NOMO-1 treated with dmso at 0.1 percent for 144 hours (cell line): ENCODE measurements around the gene HNRNPF.
"Not testable (repeated sequence)": the region's sequence is repeated elsewhere in the genome, so short reads cannot be mapped to it uniquely, and the experiment has no call there.

Experiments used
- DNase-seq: peaks from one replicate; lab custom pipeline; 2025; ENCODE audit not compliant: unreplicated experiment; lab: John Stamatoyannopoulos, UW

The HNRNPF gene

GRCh38 chr10:43350686-43351085, 58.3 kb downstream of the HNRNPF start:
- DNase-seq, result no peak

- DNase-seq, result no peak
Measured at GRCh38 chr10:43350156-43350555, 58.8 kb downstream of the HNRNPF start.

DNA sequence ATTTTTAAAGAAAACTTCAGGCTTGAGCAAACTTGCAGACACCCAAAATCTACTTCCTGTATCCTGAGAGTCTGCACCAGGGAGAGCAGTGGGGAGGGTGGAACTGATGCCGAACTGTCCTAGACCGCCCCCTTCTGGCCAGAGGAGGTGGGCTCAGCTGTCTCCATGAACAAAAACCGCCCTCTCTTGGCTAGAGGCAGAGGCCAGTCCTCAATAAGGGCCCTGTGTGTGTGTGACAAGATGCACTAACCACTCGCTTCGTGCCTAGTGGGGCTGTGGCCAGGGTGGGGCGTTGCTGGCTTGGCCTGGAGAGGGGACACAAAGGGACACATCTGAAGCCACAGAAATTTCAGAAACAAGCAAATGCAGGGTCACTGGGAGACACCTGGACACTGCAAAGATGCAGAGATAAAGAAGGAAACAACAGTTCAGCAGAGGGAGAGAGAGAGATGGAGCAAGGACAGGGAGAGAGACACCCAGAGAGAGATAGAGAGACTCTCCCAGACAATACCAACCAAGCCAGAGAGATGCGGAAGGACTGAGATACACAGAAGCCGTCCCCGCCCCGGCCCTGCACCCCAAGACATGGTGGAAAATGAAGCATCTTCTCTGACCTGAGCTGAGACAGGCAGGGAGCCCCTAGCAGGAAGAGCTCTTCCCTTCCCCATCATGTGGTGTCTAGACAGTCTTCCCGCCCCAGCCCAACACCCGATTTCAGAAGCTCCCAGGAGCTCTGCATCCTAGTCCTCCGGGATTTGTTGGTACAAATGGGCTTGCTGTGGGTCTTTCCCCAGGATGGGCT, 60.3 kb downstream of the HNRNPF start:
- DNase-seq, result peak; percentile 86

- no peak for DNase-seq
Measured at GRCh38 chr10:43347997-43348396, 61.0 kb downstream of the HNRNPF start.

GRCh38 chr10:43344051-43344450, 64.9 kb downstream of the HNRNPF start:
- DNase-seq, result no peak

DNA sequence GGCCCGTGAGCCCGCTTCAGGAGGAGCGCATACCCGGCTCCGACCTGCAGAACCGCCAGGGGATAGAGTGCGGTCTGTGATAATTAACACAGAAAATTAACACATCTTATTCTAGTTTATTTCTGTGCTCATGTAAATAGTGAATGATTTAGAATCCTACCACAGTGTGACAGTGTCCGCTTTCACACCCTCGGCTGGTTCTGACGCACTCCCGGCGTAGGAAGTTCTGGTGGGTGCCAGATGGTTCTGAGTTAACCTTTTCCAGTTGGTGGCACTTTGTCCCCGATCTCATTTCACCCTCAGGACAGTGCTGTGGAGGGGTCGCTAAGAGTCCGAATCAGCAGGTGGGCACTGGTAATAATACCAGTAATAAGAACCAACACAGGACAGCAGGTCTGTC, 65.9 kb downstream of the HNRNPF start:
- DNase-seq, result no peak

- no peak for DNase-seq
Measured at GRCh38 chr10:43342279-43343125, 66.5 kb downstream of the HNRNPF start.

- DNase-seq, result no peak
Measured at GRCh38 chr10:43341450-43341849, 67.5 kb downstream of the HNRNPF start.

DNA sequence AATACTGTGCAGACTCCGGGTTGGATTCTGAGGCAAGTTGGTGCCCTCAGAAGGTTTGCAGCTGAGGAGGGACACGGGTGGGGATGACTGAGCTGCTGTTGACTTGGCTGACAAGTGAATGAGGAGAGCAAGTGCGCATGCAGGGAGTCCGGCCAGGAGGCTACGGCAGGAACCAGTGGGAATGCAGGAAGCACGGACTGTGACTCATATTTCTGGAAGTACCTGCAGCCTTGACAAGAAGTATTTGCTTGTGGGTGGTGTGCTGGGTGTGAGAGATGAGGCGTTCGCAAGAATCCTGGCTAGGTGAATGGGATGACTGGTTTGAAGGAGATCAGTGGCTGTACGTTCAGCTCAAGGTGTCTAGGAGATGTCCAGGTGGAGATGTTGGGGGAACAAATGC, 68.4 kb downstream of the HNRNPF start:
- DNase-seq, result no peak

DNA sequence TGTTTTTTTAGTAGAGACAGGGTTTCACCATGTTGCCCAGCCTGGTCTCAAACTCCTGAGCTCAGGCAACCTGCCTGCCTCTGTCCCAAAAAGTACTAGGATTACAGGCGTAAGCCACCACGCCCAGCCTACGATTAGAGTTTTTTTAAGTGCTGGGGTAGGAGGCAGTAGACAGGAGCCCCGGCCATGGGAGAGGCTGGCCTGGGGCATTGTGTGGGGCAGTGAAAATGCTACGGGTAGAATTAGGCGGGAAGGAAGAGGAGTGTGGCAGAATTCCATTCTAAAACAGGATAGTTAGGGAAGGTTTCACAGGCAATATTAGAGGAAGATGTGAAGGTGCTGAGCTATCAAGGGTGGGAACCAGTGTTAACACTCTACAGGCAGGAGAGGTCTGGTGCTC, 68.9 kb downstream of the HNRNPF start:
- no peak for DNase-seq

DNA sequence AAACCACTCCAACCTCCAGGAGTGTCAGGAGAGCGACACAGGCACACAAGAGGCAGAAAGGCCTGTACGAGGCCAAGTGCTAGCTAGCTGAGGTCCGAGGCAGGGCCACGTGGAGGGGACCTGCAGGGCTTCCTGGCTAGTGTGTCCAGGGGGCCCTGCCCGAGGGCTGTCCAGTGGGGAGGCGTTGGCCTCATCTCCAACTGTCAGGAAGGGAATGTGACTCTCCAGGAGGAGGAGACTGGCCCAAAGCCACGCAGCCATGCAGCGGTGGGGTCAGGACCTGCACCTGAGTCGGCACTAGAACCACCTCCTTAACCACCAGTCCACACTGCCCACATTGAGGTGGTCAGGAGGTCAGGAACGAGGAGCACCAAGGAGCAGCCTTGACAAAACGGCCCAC, 69.8 kb downstream of the HNRNPF start:
- no peak for DNase-seq

DNA sequence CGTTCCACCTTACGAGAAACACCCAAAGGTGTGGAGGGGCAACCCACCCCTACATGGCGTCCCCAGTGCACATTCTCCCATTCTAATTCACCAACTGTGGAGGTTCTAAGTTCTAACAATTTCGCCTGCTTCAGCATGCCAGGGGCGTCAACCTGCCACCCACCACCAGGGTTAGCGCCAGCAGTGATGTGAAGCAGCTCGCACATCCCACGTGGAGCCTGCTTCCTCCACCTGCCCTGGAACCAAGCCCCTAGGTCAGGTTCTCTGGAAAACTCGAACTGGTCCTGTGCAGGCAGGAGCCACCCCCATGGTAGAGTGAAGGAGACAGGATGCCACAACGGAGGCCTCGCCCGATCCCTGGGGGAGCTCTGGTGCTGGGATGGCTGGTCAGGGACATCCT, 70.9 kb downstream of the HNRNPF start:
- DNase-seq, result no peak

- not testable (repeated sequence) for DNase-seq
Measured at GRCh38 chr10:43337536-43337935, 71.5 kb downstream of the HNRNPF start.

DNA sequence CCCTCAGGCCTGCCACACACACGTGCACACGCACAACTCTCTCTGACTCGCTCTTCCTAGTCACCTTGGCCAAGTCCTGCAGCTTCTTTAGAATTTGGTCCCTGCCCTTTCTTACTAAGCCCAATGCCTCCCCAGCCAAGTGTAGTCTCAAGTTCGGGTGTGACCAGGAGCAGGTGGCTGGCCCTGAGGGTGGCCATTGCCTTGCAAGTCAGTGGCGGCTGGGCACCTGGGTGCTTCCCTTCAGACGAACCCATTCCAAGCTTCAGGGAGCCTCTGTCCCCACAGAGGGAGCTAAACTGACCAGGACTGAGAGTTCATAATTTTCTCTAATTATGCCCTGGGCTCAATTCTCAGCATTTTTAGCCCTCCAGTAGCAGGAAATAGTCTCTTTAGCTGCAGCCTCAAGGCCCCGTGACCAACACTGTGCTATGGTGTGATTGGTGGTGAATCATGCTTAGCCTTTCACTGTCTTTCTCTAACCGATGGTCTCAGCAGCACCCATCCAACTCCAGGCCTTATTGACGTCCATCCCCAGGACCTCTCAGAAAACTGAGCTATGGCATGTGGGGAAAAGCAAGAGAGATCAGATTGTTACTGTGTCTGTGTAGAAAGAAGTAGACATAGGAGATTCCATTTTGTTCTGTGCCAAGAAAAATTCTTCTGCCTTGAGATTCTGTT, 72.2 kb downstream of the HNRNPF start:
- no peak for DNase-seq

GRCh38 chr10:43336061-43336460, 72.9 kb downstream of the HNRNPF start:
- no peak for DNase-seq
